K562 (cell line): ENCODE data around the gene DNASE1L1. TPM values are rescaled to one million over a fixed set of nuclear protein-coding genes. Genes with fewer than 3 reads are reported as not detected.

ENCODE experiments used
- ATAC-seq: fragments of 200-7000 bp; cut with Tn5 transposase; 3 replicates; pipeline ENCODE4 v1.9.1; 2020; ENCODE audit warnings: moderate library complexity
- BruUV-seq: library from RNA; stranded (reverse); fragments of 400-500 nt; replicated peaks from 2 replicates; lab custom pipeline; 2021; lab: Mats Ljungman, UMichigan
- CTCF ChIA-PET: fragments of 300-600 bp; formaldehyde crosslinking; extraction: SDS; loops from one replicate; lab custom pipeline; 2021; ENCODE audit warnings: low intra/inter-chr PET ratio; lab: Yijun Ruan, JAX
- POLR2A ChIA-PET: fragments of 300-600, 350-650 bp; sonication (Branson Sonifier 250); formaldehyde crosslinking; extraction: SDS; loops from one replicate; lab custom pipeline; 2021; ENCODE audit warnings: antibody characterized with exemption, inconsistent platforms; lab: Yijun Ruan, JAX
- DNase-seq, 4 experiments: peaks; one replicate each; pipeline versions ENCODE4 v3.0.0 to v3.0.0-alpha.2; 2011 to 2018; ENCODE audit warnings: low spot score in 3 of 4, mixed read lengths in 3 of 4; ENCODE audit errors: extremely low read depth in 1 of 4
- FAIRE-seq: peaks from 2 replicates; lab custom pipeline; 2011; peaks lifted over from hg19 to GRCh38; lab: Jason Lieb, UNC
- H2AFZ ChIP-seq: 2 replicates; pipeline ENCODE4 v1.6.0; 2011; ENCODE audit warnings: low read depth, low read length, control low read depth, inconsistent platforms
- H3K27ac ChIP-seq: fragments of 200-600 bp; 3 replicates; pipeline ENCODE4 v1.8.0; 2011; ENCODE audit warnings: low read depth, mild to moderate bottlenecking, control low read depth, inconsistent platforms, low read length, moderate library complexity, mixed read lengths; ENCODE audit errors: extremely low read depth
- H3K27me3 ChIP-seq, 2 experiments: fragments of 300-600 bp in 1 of 2; 2 replicates in 1 of 2; 3 replicates in 1 of 2; pipeline versions ENCODE4 v1.6.0 to v1.8.0; 2011; ENCODE audit warnings: inconsistent platforms in 2 of 2, low read length in 2 of 2, mild to moderate bottlenecking in 1 of 2, mixed read lengths in 1 of 2, moderate library complexity in 1 of 2; ENCODE audit not compliant: control insufficient read depth in 2 of 2, insufficient read depth in 2 of 2
- H3K36me3 ChIP-seq: fragments of 300-600 bp; 3 replicates; pipeline ENCODE4 v1.8.0; 2011; ENCODE audit warnings: mild to moderate bottlenecking, low read length, inconsistent platforms; ENCODE audit not compliant: control insufficient read depth, insufficient read depth
- H3K4me1 ChIP-seq, 2 experiments: fragments of 200-600 bp in 1 of 2; replicated peaks in 1 of 2; 2 replicates in 1 of 2; 3 replicates in 1 of 2; pipeline versions ENCODE4 v1.5.1 to v1.8.0; 2011; ENCODE audit warnings: inconsistent platforms in 2 of 2, low read length in 2 of 2, mild to moderate bottlenecking in 1 of 2, mixed read lengths in 1 of 2, moderate library complexity in 1 of 2; ENCODE audit not compliant: control insufficient read depth in 2 of 2, insufficient read depth in 2 of 2
- H3K4me2 ChIP-seq: 2 replicates; pipeline ENCODE4 v1.6.1; 2011; ENCODE audit warnings: low read length, control low read depth, inconsistent platforms, mixed read lengths; ENCODE audit not compliant: insufficient read depth
- H3K4me3 ChIP-seq: fragments of 200-600 bp; sonication (generic), shearing (Covaris generic); 2 replicates; pipeline ENCODE4 v1.5.1; 2016; ENCODE audit warnings: control low read depth, inconsistent platforms
- H3K79me2 ChIP-seq: fragments of 200-600 bp; 3 replicates; pipeline ENCODE4 v1.8.0; 2011; ENCODE audit warnings: low read length, inconsistent platforms; ENCODE audit not compliant: control insufficient read depth, insufficient read depth
- H3K9ac ChIP-seq, 2 experiments: 2 replicates each; pipeline versions ENCODE4 v1.6.0 to v1.6.1; 2011; ENCODE audit warnings: low read depth in 2 of 2, low read length in 2 of 2, control low read depth in 1 of 2, inconsistent platforms in 1 of 2, mild to moderate bottlenecking in 1 of 2, mixed read lengths in 1 of 2; ENCODE audit not compliant: insufficient read depth in 1 of 2
- H3K9me1 ChIP-seq: one replicate; pipeline ENCODE4 v1.6.0; 2011; ENCODE audit warnings: inconsistent platforms, mild to moderate bottlenecking, low read length, moderate library complexity; ENCODE audit not compliant: control insufficient read depth, insufficient read depth
- H3K9me3 ChIP-seq: replicated peaks from 2 replicates; pipeline ENCODE4 v1.5.1; 2011; ENCODE audit warnings: low read depth, low read length, inconsistent platforms; ENCODE audit not compliant: control insufficient read depth, insufficient read depth
- H4K20me1 ChIP-seq: replicated peaks from 2 replicates; pipeline ENCODE4 v1.6.1; 2011; ENCODE audit warnings: low read length, inconsistent platforms, mixed read lengths; ENCODE audit not compliant: control insufficient read depth, insufficient read depth
- FIP1L1 ChIP-seq: fragments of 200-400 bp; formaldehyde crosslinking; IDR thresholded peaks from 2 replicates; pipeline ENCODE4 v1.6.1; 2018; ENCODE audit warnings: mild to moderate bottlenecking, low read depth, low read length; ENCODE audit not compliant: poor library complexity, severe bottlenecking
- POLR2G ChIP-seq: fragments of 200-400 bp; formaldehyde crosslinking; IDR thresholded peaks from 2 replicates; pipeline ENCODE4 v1.6.1; 2017; ENCODE audit warnings: low read depth, mild to moderate bottlenecking, antibody characterized with exemption, low read length, moderate library complexity
- RBFOX2 ChIP-seq: fragments of 200-400 bp; formaldehyde crosslinking; IDR thresholded peaks from 2 replicates; pipeline ENCODE4 v1.6.1; 2017; ENCODE audit warnings: low read depth, mild to moderate bottlenecking, low read length, moderate library complexity
- RBM22 ChIP-seq: fragments of 200-400 bp; formaldehyde crosslinking; IDR thresholded peaks from 2 replicates; pipeline ENCODE4 v1.6.1; 2018; ENCODE audit warnings: low read length, low read depth; ENCODE audit not compliant: poor library complexity, severe bottlenecking
- WGBS: fragments of 100-300 bp; shearing (Covaris generic); methylation state at CpG from one replicate; pipeline ENCODE4 v1.1.6; 2016; ENCODE audit warnings: low coverage, mixed read lengths; ENCODE audit not compliant: insufficient coverage; ENCODE audit errors: missing lambda C conversion rate; 5-methylcytosine and 5-hydroxymethylcytosine counted together
- in situ Hi-C: fragments of 300-500 bp; cut with MboI; formaldehyde crosslinking; loops from 4 replicates; pipeline ENCODE4 v1.15.0; 2018; ENCODE audit warnings: inconsistent platforms, mixed read lengths
- intact Hi-C: fragments of 100-400 bp; cut with micrococcal nuclease; formaldehyde crosslinking; loops from 2 replicates; pipeline ENCODE4 v1.14.2; 2022
- polyA plus RNA-seq, 8 experiments: library from polyadenylated mRNA; depleted of rRNA in 4 of 8; stranded (reverse) in 5 of 8; unstranded in 3 of 8; fragments of >200 nt; fragmentation: Nextera tagmentation in 2 of 8; fragmentation: Illumina TruSeq in 1 of 8; extraction: Ambion mirVana in 2 of 8; extraction: Trizol in 1 of 8; gene quantifications; 2 replicates each; pipeline versions ENCODE4 v1.2.1 to v1.2.3, GENCODE V29; 2011 to 2014; ENCODE audit warnings: inconsistent platforms in 1 of 8, missing spikeins in 1 of 8
- total RNA-seq, 7 experiments: library from RNA; depleted of rRNA in 6 of 7; stranded (reverse); fragments of >200 nt in 6 of 7; fragmentation: Illumina TruSeq in 2 of 7; extraction: Trizol in 2 of 7; gene quantifications; 2 replicates each; pipeline versions ENCODE4 v1.2.1 to v1.2.3, GENCODE V29; 2011 to 2021; ENCODE audit warnings: low replicate concordance in 1 of 7
- TF ChIP-seq, protein P1 (sequence below): conservative IDR thresholded peaks from 2 replicates; pipeline ENCODE4 v1.6.1; 2011; ENCODE audit warnings: low read depth, mild to moderate bottlenecking, low read length; ENCODE audit not compliant: control insufficient read depth

DNASE1L1 gene
- total and polyA plus RNA-seq, 9 of the 15 experiments (the other 6 are each of a cell fraction or from before 2014, with no cell fraction given) = 0.73 to 12.6 (median 7.9) TPM

DNA sequence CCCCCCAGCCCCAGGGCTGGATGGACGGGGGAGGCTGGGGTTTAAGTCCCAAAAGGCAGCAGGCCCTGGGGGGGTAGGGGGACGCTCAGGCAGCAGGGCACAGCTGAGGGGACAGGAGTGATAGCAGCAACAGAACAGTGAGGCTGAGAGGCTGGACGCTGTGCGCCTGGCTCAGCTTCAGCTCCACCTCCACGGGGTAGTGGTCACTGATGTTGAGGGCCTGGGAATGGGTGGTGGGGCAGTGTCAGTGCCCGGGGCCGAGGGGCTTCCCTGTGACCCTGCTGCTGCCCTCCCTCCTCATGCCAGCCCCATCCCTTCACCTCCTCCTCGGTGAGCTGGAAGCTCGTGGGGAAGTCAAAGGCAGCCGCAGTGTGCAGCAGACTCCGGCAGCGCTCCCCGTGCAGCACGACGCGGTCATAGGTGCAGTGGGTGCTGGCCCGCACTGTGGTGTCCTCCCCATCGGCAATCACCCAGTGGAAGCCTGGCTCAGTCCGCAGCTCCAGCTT is 6.4 kb downstream of the DNASE1L1 start:
- POLR2A ChIA-PET = interaction anchor here (0.5 to 6.0 kb wide), 8 partner anchors 7 to 454 kb away, joined by 3 to 85 read pairs (median 4); partner anchors contain the start of genes DNASE1L1, SLC10A3 and TAFAZZIN
- TF ChIP-seq POLR2G = peak; percentile 83
- TF ChIP-seq, protein P1, sequence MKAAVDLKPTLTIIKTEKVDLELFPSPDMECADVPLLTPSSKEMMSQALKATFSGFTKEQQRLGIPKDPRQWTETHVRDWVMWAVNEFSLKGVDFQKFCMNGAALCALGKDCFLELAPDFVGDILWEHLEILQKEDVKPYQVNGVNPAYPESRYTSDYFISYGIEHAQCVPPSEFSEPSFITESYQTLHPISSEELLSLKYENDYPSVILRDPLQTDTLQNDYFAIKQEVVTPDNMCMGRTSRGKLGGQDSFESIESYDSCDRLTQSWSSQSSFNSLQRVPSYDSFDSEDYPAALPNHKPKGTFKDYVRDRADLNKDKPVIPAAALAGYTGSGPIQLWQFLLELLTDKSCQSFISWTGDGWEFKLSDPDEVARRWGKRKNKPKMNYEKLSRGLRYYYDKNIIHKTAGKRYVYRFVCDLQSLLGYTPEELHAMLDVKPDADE = no peak
- peak; percentile 74 for TF ChIP-seq RBM22
- peak; percentile 57; the same call in 1 of the 2 replicates for TF ChIP-seq RBFOX2
- TF ChIP-seq FIP1L1 = peak; percentile 12

More for the DNA sequence above, 6.4 kb downstream of the DNASE1L1 start:
- no peak for ATAC-seq
- WGBS = 67% methylated on average over 12 of the region's 19 CpGs
- Histone ChIP-seq H3K9me1 (no peaks in the 10 kb centered on the region), H4K20me1 (peaks cover 13% of the 10 kb centered on the region), H3K36me3 (peaks cover 35% of the 10 kb centered on the region), H3K27ac (no peak overlapping the region), H2AFZ (no peak overlapping the region), H3K4me2 (no peak overlapping the region), H3K9me3 (no peaks in the 10 kb centered on the region; the same call in 1 of the 2 replicates), H3K27me3 (no peaks in the 10 kb centered on the region), H3K4me3 (no peak overlapping the region), H3K9ac (peak overlapping the region in 1 of 2 experiments; percentile 18; a peak in 1 of 4 replicates), H3K4me1 (peaks cover 5 to 13% of the 10 kb centered on the region in 2 experiments; a peak in 3 of 5 replicates), H3K79me2 (peaks cover 33% of the 10 kb centered on the region)
- intact Hi-C loops (no loop called here), in situ Hi-C loops (loop anchor here (10.0 kb wide), 1 partner anchor 132 kb away; no protein-coding TSS in a partner anchor)
- no TSS peak for BruUV-seq
- FAIRE-seq = no peak
- no peak for DNase-seq
- CTCF ChIA-PET = no interaction called here
